Uterus (tissue), 2 donors: ENCODE data around the gene EXOC6.

Source experiments
- POLR2A ChIP-seq, 2 donors: fragments of 450-650 bp; IDR thresholded peaks; one replicate each; pipeline ENCODE4 v1.6.1; 2016; ENCODE audit warnings: antibody characterized with exemption in 2 of 2, mild to moderate bottlenecking in 1 of 2, moderate library complexity in 1 of 2
- TF ChIP-seq, protein P1 (sequence below), 4 experiments: fragments of 200-600 bp in 2 of 4; fragments of 450-650 bp in 2 of 4; sonication (generic) in 2 of 4; IDR thresholded peaks; one replicate each; pipeline ENCODE4 v1.5.1; 2016 to 2019; ENCODE audit warnings: antibody characterized with exemption in 4 of 4, mild to moderate bottlenecking in 2 of 4, moderate library complexity in 1 of 4

GRCh38 chr10:93081318-93081717, 233.0 kb downstream of the EXOC6 start:
- TF ChIP-seq POLR2A (IDR thresholded peaks at IDR 0.05): no peak
- TF ChIP-seq, protein P1, sequence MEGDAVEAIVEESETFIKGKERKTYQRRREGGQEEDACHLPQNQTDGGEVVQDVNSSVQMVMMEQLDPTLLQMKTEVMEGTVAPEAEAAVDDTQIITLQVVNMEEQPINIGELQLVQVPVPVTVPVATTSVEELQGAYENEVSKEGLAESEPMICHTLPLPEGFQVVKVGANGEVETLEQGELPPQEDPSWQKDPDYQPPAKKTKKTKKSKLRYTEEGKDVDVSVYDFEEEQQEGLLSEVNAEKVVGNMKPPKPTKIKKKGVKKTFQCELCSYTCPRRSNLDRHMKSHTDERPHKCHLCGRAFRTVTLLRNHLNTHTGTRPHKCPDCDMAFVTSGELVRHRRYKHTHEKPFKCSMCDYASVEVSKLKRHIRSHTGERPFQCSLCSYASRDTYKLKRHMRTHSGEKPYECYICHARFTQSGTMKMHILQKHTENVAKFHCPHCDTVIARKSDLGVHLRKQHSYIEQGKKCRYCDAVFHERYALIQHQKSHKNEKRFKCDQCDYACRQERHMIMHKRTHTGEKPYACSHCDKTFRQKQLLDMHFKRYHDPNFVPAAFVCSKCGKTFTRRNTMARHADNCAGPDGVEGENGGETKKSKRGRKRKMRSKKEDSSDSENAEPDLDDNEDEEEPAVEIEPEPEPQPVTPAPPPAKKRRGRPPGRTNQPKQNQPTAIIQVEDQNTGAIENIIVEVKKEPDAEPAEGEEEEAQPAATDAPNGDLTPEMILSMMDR (IDR thresholded peaks at IDR 0.05): no peak
